ENCODE measurements around the gene ITLN2. TPM values are rescaled to one million over a fixed set of nuclear protein-coding genes. Genes with fewer than 3 reads are reported as not detected.

ITLN2 gene
- total RNA-seq, 1 experiment from 2014 or later, result 0.20 TPM

DNA sequence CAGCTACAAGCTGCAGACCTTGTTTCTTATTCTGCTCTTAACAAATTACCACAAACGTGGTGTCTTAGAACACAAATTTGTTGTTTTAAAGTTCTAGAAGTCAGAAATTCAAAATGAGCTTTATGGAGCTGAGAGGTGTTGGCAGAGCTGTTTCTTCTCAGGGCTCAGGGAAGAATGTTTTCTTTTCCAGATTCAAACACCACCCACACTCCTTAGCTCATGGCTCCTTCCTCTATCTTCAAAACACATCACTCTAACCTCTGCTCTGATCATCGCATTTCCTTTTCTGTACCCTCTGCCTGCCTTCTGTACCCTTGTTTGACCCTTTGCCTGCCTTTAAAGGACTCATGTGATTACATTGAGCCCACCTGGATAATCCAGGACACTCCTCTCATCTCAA lies 42.7 kb downstream of the ITLN2 start:
- H3K9me2 ChIP-seq (ENCODE audit: insufficient read depth), result no peaks in the 10 kb centered on the region
- H3K9me3 ChIP-seq (ENCODE audit: control insufficient read depth in 1 of 2, insufficient read depth in 1 of 2, low read depth in 1 of 2, low read length in 2 of 2), result no peaks in the 10 kb centered on the region
- TF ChIP-seq SRF (IDR thresholded peaks at IDR 0.05; ENCODE audit: low read depth) (no peak), SIN3A (IDR thresholded peaks at IDR 0.05; ENCODE audit: low read depth) (no peak), FOSL1 (IDR thresholded peaks at IDR 0.05; ENCODE audit: low read depth) (no peak), ZFX (IDR thresholded peaks at IDR 0.05) (no peak), ELF1 (IDR thresholded peaks at IDR 0.05; ENCODE audit: borderline replicate concordance, low read depth) (no peak), CBX3 (IDR thresholded peaks at IDR 0.05; ENCODE audit: low read depth) (no peak), POLR2A (IDR thresholded peaks at IDR 0.05; ENCODE audit: borderline replicate concordance, extremely low read depth, insufficient read depth, insufficient read length) (no peak), EZH2 (IDR thresholded peaks at IDR 0.05) (no peak), EGR1 (IDR thresholded peaks at IDR 0.05; ENCODE audit: low read depth) (no peak), RAD21 (IDR thresholded peaks at IDR 0.05; ENCODE audit: low read depth) (no peak), SP1 (IDR thresholded peaks at IDR 0.05; ENCODE audit: low read depth) (no peak), YY1 (IDR thresholded peaks at IDR 0.05; ENCODE audit: extremely low read depth, insufficient replicate concordance, low read depth, low read length) (no peak), JUND (IDR thresholded peaks at IDR 0.05) (no peak), CEBPB (IDR thresholded peaks at IDR 0.05; ENCODE audit: low read depth) (no peak), ZNF274 (IDR thresholded peaks at IDR 0.05; ENCODE audit: low read depth, low read length) (no peak)
- TF ChIP-seq, protein P1, sequence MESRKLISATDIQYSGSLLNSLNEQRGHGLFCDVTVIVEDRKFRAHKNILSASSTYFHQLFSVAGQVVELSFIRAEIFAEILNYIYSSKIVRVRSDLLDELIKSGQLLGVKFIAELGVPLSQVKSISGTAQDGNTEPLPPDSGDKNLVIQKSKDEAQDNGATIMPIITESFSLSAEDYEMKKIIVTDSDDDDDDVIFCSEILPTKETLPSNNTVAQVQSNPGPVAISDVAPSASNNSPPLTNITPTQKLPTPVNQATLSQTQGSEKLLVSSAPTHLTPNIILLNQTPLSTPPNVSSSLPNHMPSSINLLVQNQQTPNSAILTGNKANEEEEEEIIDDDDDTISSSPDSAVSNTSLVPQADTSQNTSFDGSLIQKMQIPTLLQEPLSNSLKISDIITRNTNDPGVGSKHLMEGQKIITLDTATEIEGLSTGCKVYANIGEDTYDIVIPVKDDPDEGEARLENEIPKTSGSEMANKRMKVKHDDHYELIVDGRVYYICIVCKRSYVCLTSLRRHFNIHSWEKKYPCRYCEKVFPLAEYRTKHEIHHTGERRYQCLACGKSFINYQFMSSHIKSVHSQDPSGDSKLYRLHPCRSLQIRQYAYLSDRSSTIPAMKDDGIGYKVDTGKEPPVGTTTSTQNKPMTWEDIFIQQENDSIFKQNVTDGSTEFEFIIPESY (IDR thresholded peaks at IDR 0.05; ENCODE audit: extremely low read depth, insufficient replicate concordance, low read length), result no peak
- TF ChIP-seq, protein P2, sequence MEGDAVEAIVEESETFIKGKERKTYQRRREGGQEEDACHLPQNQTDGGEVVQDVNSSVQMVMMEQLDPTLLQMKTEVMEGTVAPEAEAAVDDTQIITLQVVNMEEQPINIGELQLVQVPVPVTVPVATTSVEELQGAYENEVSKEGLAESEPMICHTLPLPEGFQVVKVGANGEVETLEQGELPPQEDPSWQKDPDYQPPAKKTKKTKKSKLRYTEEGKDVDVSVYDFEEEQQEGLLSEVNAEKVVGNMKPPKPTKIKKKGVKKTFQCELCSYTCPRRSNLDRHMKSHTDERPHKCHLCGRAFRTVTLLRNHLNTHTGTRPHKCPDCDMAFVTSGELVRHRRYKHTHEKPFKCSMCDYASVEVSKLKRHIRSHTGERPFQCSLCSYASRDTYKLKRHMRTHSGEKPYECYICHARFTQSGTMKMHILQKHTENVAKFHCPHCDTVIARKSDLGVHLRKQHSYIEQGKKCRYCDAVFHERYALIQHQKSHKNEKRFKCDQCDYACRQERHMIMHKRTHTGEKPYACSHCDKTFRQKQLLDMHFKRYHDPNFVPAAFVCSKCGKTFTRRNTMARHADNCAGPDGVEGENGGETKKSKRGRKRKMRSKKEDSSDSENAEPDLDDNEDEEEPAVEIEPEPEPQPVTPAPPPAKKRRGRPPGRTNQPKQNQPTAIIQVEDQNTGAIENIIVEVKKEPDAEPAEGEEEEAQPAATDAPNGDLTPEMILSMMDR (IDR thresholded peaks at IDR 0.05 in 2 of 3, conservative IDR thresholded peaks at IDR 0.05 in 1 of 3; ENCODE audit: borderline replicate concordance in 1 of 3, insufficient read depth in 1 of 3, low read depth in 2 of 3, low read length in 2 of 3), result no peak
- TF ChIP-seq, protein P3, sequence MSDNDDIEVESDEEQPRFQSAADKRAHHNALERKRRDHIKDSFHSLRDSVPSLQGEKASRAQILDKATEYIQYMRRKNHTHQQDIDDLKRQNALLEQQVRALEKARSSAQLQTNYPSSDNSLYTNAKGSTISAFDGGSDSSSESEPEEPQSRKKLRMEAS (IDR thresholded peaks at IDR 0.05), result no peak
- TF ChIP-seq, protein P4, sequence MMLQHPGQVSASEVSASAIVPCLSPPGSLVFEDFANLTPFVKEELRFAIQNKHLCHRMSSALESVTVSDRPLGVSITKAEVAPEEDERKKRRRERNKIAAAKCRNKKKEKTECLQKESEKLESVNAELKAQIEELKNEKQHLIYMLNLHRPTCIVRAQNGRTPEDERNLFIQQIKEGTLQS (IDR thresholded peaks at IDR 0.05), result no peak
- no peaks in the 10 kb centered on the region for H3K4me1 ChIP-seq (ENCODE audit: control insufficient read depth in 1 of 2, insufficient read depth in 2 of 2, low read length in 2 of 2)
- DNase-seq (ENCODE audit: low read depth, low spot score) (no peak), ATAC-seq (no peak)
- no peaks in the 10 kb centered on the region for H3K36me3 ChIP-seq (ENCODE audit: control insufficient read depth in 1 of 2, insufficient read depth in 2 of 2, low read length in 2 of 2)
- H3K4me3 ChIP-seq (replicated peaks in 1 of 2; ENCODE audit: low read depth in 1 of 2, low read length in 2 of 2), result no peak overlapping the region
- no peaks in the 10 kb centered on the region for H3K79me2 ChIP-seq (ENCODE audit: insufficient read depth, low read length)
- no peak overlapping the region for H2AFZ ChIP-seq (ENCODE audit: low read depth, low read length, poor library complexity, severe bottlenecking)
- no TSS peak for BruUV-seq (replicated peaks)
- no peak overlapping the region for H3K9ac ChIP-seq (ENCODE audit: low read length)
- no peaks in the 10 kb centered on the region for H4K20me1 ChIP-seq (ENCODE audit: insufficient read depth)
- intact Hi-C loops (cut with micrococcal nuclease), result no loop called here
- no peak overlapping the region for H3K27ac ChIP-seq (ENCODE audit: low read depth, low read length)
- ChIA-PET CTCF (no interaction called here), RAD21 (ENCODE audit: low non-redundant PET in 1 of 2, low total read pairs in 2 of 2, uncharacterized antibody in 2 of 2, unreplicated experiment in 2 of 2) (no interaction called here), POLR2A (no interaction called here)
- H3K4me2 ChIP-seq (ENCODE audit: low read length), result no peak overlapping the region
- no peaks in the 10 kb centered on the region for H3K27me3 ChIP-seq (ENCODE audit: insufficient read depth, low read length)

All from HCT116 (cell line).